CD4-positive, alpha-beta T cell treated with Interleukin-15 for 4 hours (primary cell): Measurements from ENCODE around the gene DACT1.
"Not testable (repeated sequence)": the region's sequence is repeated elsewhere in the genome, so short reads cannot be mapped to it uniquely, and the experiment has no call there.

ENCODE experiments used
- DNase-seq: peaks from one replicate; pipeline ENCODE4 v3.0.0-alpha.2; 2020; ENCODE audit warnings: low spot score

The DACT1 gene

GRCh38 chr14:58637391-58638230 is at the start of gene DACT1:
DACT1 (plus strand) TSS chr14:58637962; CDS start chr14:58638203, 241 bp downstream.
- DNase-seq = peak; percentile 22

GRCh38 chr14:58588321-58588720 is 49.4 kb upstream of the DACT1 start:
- DNase-seq = not testable (repeated sequence)

- no peak for DNase-seq
Measured at GRCh38 chr14:58593977-58594376, 43.8 kb upstream of the DACT1 start.

GRCh38 chr14:58597041-58597440 is 40.7 kb upstream of the DACT1 start:
- DNase-seq = no peak

GRCh38 chr14:58598028-58598803 is 39.5 kb upstream of the DACT1 start:
- no peak for DNase-seq

GRCh38 chr14:58598804-58599525 is 38.8 kb upstream of the DACT1 start:
- no peak for DNase-seq

GRCh38 chr14:58599707-58600106 is 38.1 kb upstream of the DACT1 start:
- DNase-seq = no peak

GRCh38 chr14:58605465-58605864 is 32.3 kb upstream of the DACT1 start:
- DNase-seq = no peak

GRCh38 chr14:58607131-58607951 is 30.4 kb upstream of the DACT1 start:
- no peak for DNase-seq

GRCh38 chr14:58607952-58608317 is 29.8 kb upstream of the DACT1 start:
- no peak for DNase-seq

- DNase-seq = no peak
Measured at GRCh38 chr14:58617619-58618018, 20.1 kb upstream of the DACT1 start.

GRCh38 chr14:58620011-58620410 is 17.8 kb upstream of the DACT1 start:
- no peak for DNase-seq

GRCh38 chr14:58625438-58625837 is 12.3 kb upstream of the DACT1 start:
- no peak for DNase-seq

GRCh38 chr14:58626431-58626831 is 11.3 kb upstream of the DACT1 start:
- DNase-seq = no peak

GRCh38 chr14:58628406-58628805 is 9.4 kb upstream of the DACT1 start:
- DNase-seq = no peak

- no peak for DNase-seq
Measured at GRCh38 chr14:58629281-58629680, 8.5 kb upstream of the DACT1 start.

- DNase-seq = no peak
Measured at GRCh38 chr14:58631732-58632131, 6.0 kb upstream of the DACT1 start.

- DNase-seq = no peak
Measured at GRCh38 chr14:58633831-58634230, 3.9 kb upstream of the DACT1 start.

- DNase-seq = no peak
Measured at GRCh38 chr14:58634406-58635090, 3.2 kb upstream of the DACT1 start.

- DNase-seq = no peak
Measured at GRCh38 chr14:58635091-58635830, 2.5 kb upstream of the DACT1 start.
